ENCODE data around the gene FCGR3A.
"Not testable (repeated sequence)": the region's sequence is repeated elsewhere in the genome, so short reads cannot be mapped to it uniquely, and the experiment has no call there.

FCGR3A gene

DNA sequence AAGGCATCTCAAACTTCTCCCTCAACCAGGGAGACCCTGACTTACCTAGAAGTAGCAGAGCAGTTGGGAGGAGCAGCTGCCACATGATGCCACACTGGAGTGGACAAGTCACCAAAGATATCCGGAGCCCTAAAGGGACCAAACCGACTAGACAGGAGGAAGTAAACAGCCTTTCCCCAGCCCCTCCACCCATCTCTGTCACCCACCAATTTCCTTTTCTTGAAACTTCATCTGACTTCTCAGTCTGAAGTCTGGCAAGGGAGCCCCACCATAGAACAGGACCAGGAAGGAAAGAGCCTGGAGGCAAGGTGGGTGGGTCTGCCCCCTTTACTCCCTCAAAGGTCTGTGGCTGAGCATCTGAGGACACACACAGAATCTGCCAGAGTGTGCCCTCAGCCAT is at the start of gene FCGR3A:
Gene FCGR3A, minus strand, starts transcription at position 167 of the 400 bp plus-strand sequence. Its CDS starts 82 bp downstream, at position 85.
- no peak for DNase-seq (ENCODE audit: low read depth in 2 of 2)

DNA sequence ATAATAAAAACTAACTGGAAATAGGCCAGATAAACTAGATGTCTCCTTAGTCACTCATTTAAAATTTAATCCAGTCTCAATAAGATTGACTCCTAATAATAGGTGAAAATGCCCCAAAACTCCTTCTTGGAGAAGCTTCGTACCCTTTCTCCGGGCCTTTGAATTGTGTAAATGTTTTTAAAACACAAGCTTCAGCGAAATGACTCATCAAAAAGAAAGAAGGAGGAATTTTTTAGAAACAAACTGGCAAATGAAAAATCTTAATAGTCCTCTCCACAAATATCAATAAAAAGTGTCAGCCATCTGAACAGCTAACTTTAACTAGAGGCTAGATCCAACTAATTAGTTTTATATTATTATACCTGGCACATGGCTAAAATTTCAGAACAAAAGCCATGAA is 47.5 kb upstream of the FCGR3A start:
- not testable (repeated sequence) for DNase-seq (ENCODE audit: low read depth in 2 of 2)

DNA sequence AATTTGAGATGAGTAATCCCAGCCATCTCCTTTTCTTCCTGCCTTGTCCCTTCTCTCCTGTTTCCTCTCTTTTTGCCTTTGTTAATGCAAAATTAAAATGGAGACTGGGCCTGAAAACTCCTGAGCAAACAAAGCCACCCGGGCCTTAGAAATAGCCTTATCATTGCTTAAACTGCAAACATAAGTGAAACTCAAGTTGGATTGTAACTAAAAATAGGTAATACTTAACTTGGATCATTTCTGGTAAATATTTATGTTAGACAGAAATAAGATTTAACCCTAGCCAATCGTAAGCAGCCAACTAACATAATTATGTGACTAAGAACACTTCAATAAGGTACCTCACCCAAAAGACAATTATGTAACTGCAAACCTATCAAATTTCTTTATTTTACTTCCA is 46.0 kb upstream of the FCGR3A start:
- DNase-seq (ENCODE audit: low read depth in 2 of 2): not testable (repeated sequence)

DNA sequence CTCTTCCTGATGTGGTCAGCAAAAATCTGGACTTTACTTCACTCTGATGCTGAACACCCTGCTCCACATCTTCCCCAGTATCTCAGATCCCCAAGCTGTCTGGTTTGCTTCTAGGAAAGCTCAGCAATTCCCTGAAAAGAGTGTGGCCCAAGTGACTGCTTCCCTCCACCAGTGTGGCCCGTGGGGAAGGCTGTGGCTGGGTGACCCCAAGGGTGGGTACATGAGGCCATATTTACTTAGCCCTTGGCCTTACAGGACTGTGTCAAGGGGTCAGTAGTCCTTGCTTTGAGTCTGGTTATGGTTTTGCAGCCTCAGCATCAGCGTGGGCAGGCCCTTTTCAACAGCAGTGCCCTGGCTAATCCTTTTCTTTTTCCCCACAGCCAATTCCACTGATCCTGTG is 45.6 kb upstream of the FCGR3A start:
- DNase-seq (ENCODE audit: low read depth in 2 of 2): not testable (repeated sequence)

DNA sequence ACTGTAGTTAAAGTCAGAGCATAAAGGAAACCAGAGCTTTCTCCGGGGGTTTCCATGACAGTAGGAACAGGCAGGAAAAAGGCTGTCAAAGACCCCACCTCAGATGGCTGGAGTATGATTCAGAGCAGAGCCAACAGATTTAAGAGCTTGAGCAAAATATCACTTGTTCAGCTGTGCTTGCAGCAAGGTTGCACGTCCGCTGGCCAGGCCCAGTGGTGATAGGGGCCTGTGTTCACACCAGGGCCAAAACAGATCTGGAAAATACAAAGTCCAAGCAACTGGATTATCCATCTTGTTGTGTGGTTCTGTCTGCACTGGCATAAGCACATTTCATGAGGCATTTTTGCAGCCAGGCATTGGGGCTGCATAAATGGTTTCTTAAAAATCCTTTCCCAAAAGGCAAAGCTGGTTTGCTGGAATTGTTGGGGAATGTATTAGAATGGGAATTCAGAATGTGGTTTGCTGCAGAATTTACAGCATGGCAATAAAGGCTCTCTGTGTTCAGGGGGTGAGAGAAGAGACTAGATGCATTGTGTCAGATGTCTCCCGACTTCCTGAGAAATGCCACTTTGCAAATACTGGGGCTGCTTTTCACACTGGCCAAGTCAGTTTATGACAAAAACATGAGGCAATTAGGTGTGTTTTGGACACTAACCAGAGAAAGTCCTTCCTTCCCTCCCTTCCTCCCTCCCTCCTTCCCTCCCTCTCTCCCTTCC is 44.8 kb upstream of the FCGR3A start:
- not testable (repeated sequence) for DNase-seq (ENCODE audit: low read depth in 2 of 2)

DNA sequence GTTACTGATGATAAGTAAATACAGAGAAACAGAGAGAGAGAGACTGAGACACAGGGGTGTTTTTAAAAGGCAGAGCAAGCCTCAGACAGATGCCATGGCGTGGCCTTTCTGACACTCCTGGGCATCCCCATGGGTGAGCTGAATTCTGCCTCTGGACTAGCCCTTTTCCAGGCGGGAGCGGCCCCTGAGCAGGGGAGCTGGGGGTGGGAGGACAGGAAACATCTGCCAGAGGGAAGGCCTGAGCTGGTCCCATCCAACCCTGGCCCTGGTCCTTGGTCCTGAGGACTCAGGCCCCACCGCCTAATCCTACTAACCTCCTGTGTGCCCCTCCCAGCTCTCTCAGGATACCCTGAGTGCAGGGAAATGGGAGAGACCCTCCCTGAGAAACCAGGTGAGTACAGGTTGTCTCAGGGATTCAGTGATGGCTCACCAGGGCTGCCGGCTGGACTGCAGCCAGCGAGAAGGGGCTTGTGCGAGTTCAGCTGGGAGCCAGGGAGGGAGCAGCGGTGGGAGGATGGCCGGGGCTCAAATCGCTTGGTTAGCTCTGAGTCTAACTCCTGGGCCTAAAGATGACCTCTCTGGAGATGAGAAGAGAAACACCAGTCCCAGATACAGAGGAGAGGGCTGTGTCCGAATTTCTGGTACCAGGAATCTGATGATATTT is 43.6 kb upstream of the FCGR3A start:
- DNase-seq (ENCODE audit: low read depth in 2 of 2): not testable (repeated sequence)

DNA sequence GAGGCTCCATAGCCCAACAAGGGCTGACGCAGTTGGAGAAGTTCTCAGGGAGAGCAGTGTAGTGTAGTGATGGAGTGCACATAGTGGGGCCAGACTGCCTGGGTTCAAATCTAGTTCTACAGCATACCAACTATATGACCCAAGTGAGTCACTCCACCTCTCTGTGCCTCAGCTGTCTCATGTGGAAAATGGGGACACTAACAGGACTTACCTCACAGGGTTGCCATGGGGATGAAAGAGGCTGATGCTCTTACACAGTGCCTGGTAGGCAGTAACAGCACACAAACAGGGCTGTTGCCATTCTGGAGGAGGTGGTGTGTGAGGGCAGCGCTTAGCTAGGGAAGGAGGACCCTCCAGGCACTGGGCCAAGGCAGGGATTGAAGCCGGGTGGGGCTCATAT is 43.0 kb upstream of the FCGR3A start:
- DNase-seq (ENCODE audit: low read depth in 2 of 2): not testable (repeated sequence)

DNA sequence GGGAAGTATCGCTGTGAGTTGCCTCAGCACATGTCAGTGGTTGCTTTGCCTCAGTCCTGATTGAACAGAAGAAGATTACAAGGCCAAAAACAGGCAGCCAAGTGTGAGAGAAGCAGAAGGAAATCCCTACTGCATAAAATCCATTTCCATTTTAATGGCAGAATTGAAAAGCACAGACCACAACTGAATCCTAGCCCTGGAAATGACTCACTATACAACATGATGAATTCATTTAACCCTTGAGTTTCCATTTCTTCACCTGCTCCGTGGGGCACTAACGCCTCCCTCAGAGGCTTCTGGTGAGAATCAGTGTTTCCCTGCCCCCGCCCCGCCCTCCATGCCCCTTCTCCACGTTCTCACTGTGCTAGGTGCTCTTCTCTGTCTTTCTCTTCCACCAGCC is 40.3 kb upstream of the FCGR3A start:
- DNase-seq (ENCODE audit: low read depth in 2 of 2): not testable (repeated sequence)

DNA sequence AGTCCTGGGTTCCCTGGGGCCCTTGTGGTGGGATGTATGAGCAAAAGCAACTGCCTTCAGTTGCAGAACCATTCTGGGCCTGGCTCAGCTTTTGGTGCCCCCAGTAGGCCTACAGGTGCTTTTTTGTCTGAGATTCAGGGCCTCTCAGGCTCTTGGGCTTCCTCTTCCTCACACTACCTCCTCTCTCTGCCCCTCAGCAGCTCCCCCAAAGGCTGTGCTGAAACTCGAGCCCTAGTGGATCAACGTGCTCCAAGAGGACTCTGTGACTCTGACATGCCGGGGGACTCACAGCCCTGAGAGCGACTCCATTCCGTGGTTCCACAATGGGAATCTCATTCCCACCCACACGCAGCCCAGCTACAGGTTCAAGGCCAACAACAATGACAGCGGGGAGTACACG is 39.7 kb upstream of the FCGR3A start:
- not testable (repeated sequence) for DNase-seq (ENCODE audit: low read depth in 2 of 2)

DNA sequence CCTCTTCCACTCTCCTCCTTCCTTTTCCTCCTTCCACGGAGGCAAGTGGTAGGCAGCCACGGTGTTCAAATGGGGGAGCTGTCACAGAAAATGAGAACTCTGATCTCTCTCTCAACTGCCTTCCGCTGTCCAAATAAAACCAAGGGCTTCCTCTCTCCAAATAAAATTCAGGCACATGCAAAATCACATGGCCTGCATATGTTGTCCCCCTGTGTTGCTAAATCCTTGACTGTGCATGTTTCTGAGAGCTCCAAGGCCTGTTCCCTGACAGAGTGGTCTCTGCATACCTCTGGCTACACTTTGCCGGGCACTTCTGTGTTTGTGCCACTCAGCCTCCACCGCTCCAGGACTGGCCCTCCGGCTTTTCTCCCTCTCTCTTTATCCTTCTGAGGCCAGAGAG is 39.0 kb upstream of the FCGR3A start:
- DNase-seq (ENCODE audit: low read depth in 2 of 2): not testable (repeated sequence)

DNA sequence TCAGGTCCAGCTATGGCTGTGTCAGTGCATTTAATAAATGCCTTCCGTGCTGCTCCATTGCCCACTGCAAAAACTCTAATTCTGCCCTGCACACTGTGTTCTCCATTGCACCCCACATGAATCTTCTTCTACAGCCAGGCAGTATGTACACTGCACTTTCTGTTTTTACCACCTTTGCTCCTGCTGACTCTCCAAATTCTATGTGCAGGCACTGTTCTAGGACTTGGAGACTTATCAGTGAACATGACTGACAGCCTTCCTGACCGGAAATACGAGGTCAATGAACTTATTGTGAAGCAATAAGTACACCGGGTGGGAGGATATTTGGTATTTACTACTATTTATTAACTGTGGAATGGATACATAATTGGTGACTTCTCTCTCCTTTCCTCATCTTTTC is 33.3 kb upstream of the FCGR3A start:
- not testable (repeated sequence) for DNase-seq (ENCODE audit: low read depth in 2 of 2)

DNA sequence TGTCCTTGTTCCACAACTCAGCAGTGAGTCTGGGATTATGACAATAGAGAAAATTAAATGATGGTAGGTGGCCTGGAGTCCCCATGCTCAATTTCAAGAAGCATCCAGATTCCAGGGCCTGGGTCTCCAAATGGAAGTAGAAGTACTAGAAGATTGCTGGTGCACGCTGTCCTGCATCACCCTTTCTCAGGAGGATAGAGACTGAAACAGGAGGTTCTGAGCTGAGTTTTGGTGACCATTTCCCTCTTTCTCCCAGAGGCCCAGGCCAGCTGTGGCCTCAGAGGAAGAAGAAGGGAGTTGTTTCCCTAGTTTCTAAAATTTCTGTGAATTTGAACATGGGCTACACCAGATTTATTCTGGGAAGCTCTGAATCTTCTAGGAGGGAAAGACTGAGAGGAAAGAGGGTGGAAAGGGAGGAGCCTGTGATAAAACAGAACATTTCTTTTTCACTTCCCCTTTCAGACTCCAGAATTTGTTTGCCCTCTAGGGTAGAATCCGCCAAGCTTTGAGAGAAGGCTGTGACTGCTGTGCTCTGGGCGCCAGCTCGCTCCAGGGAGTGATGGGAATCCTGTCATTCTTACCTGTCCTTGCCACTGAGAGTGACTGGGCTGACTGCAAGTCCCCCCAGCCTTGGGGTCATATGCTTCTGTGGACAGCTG is 31.4 kb upstream of the FCGR3A start:
- DNase-seq (ENCODE audit: low read depth in 2 of 2): not testable (repeated sequence)

DNA sequence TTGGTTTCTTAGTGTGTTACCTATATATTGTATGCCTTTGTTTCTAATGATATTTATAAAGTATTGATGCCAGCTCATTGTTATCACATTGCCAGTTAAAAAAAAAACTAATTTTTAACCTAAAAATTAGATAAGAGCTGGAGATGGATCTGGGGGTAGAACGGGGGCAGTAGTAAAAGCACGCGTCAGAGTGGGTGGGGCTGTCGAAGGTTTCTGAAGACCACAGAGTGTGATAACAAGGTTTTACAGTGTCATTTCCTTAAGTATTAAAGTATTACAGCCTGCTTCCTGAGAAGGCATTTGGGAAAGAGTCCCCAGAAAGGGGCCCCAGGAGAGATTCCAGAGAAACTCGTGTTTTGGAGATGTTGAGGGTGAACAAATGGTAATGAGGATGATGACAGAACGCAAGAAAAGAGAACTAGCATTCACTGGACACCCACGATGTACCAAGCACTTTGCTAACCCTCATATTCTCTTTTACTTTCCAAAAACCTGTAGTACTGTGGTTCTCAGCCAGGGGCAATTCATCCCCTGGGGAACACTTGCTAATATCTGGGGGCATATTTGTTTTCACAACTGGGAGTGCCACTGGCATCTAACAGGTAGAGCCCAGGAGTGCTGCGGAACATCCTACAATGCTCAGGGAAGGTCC is 30.4 kb upstream of the FCGR3A start:
- DNase-seq (ENCODE audit: low read depth in 2 of 2): not testable (repeated sequence)

DNA sequence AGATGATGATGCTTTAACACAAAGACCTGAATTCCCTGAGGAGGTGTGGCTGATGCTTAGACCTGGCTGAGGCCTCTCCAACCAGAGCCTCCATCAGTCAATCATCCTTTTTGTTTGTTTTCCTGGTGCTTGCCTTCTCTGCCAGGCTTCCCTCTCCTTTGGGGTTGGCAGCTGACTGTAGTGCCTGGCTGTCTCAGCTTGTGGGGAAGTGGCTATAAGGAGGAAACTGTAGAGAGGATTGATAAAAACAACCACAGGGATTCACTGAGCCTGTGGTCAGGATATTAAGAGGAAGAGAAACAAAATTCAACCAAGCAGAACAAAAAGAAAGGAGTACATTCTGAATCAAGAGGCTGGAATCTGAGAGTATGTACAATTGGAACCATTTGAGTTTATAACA is 27.1 kb upstream of the FCGR3A start:
- DNase-seq (ENCODE audit: low read depth in 2 of 2): not testable (repeated sequence)

DNA sequence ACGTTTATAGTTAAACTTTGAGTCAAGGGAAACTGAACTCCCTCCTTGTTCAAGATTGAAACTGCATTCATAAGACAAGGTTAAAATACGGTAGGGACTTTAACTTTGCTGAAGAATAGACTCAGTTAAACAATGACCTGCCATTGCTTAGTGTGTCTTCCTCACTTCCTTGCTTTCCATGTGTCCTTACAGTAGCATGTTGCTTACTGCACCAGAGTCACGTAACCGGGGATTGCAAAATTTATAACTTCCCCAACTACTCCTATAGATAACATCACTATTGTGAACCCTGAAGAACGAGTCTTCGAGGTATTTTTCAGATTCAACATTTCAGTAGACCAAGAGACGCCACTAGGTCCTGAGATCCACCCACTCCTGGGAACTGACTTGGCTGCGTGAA is 22.1 kb upstream of the FCGR3A start:
- not testable (repeated sequence) for DNase-seq (ENCODE audit: low read depth in 2 of 2)

DNA sequence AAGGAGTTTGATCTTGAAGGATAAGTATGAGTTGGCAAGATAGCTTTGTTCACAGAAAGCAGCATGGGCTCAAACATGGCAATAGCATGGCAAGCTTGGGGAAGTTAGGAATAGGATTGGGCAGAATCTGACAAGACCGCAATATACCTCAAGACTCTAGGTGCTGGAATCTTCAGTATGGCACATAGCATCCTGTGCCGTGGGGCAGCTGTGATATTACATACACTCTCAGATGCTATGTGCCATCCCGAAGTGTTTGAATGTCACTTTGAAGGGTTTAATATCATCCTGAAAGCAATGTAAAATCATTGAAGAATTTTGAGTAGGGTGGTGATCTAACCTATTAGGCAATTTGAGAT is 17.0 kb upstream of the FCGR3A start:
- not testable (repeated sequence) for DNase-seq (ENCODE audit: low read depth in 2 of 2)

DNA sequence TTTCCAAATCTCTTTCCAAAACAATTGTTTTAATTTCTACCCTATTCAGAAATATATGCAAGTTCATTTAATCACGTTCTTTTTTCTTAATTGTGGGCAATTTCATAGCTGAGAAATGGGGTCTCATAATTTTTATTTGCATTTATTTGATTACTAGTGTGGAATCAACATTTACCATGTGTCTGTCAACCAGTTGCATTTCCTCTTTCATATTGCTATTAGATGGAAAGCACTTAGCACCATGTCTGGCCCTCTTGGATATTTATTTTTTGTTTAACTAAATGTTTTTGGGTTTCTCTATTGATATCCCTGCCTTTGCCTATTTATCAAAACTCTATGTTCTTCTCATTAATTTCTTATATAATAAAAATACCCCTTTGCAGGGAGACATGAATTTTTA is 13.9 kb upstream of the FCGR3A start:
- DNase-seq (ENCODE audit: low read depth in 2 of 2): not testable (repeated sequence)

DNA sequence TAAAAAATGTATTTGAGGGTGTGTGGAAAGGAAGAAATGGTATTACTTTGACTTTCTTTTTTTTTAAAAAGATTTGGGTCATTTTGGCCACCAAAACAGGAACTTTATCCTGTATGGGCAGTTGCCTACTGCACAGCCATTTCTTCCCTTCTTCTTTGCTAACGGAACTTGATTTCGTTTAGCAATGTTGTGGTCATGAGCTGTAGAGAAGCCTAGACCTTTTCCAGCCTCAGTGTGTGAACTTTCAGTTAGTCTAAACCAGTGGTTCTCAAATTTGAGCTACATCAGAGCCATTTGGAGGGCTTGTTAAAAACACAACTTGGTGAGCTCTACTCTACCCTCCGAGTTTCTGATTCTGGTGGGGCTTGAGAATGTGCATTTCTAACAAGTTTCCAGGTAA is 12.8 kb upstream of the FCGR3A start:
- DNase-seq (ENCODE audit: low read depth in 2 of 2): not testable (repeated sequence)

DNA sequence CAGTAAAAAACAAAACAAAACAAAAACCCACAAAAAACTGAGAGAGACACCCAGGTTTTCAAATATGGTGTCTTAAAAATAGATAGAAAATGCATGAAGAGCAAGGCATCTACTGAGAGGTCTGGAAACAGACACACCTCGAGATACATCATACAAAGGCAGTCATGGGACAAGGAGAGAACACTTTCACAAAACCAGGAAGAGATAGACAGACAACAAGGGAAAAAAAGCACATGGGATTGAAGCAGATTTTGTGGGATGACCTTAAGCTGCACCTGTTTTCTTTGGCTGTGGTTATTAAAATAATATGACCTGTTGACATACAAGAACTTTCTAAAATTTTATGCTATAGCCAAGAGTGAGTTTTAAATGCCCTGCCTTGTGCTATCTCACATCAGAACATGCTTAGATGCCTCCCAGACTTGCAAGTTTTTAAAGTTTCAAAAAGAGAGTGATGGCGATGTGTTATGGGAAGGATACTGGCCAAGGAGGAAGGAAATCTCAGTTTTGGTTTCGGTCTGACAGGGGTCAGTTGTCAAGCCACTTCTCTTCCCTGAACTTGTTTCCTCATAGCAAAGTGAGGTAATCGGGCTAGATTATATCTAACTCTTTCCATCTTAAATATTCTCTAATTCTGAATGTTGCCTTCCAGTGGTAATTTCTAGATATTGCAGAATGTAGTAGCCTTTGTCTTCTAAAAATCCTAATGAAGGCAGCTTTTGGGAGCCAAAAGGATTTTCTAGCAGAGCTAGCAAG is 11.5 kb upstream of the FCGR3A start:
- DNase-seq (ENCODE audit: low read depth in 2 of 2): not testable (repeated sequence)

DNA sequence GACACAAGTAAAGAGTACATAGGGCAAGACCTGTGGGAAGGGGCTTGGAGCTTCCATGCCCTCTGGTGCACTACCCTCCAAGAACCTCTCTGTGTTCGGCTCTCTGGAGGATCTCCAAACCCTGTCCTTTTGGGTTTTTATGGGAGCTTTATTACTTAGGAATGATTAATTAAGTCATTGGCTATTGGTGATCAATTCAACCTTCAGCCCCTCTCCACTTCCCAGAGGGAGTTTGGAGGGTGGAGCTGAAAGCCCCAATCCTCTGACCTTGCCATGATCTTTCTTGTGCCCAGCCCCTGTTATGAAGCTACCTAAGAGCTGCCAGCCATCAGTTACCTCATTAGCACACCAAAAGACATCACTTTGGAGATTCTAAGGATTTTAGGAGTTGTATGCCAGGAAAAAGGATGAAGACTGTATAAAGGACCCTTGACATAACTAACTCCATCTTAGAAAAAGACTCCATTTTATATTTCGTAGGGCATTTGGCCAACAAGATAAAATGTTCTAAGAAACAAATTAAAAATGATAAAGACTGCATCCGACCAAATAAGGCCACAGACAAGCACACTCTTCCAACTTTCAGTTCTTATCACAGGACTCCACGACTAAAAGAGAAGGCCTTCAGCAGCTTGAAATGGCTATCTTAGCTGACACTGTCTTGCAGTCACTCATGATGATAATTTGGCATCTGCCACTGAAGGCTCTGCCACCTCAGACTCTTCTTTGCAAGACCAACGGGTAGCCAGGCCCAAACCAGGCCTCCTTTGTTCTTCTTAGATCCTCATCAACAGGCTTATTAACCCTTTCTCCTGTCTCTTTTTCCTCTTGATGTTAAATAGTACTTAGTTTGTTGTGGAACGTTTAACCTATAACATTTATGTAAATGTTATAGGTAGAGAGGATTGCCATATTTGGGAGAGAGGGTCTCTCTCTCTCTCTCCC is 8.2 kb upstream of the FCGR3A start:
- DNase-seq (ENCODE audit: low read depth in 2 of 2): not testable (repeated sequence)

Measured in activated CD4-positive, alpha-beta T cell treated with anti-CD3 and anti-CD28 coated beads for 24 hours (primary cell).